Left renal cortex interstitium (tissue), 4 donors: Measurements from ENCODE around the gene FAM20C. TPM values are rescaled to one million over a fixed set of nuclear protein-coding genes. Genes with fewer than 3 reads are reported as not detected.

ENCODE experiments used
- DNase-seq, 4 donors: peaks; one replicate each; pipeline ENCODE4 v3.0.0-alpha.2; 2013; ENCODE audit warnings: low read depth in 4 of 4, low spot score in 2 of 4, missing footprints in 1 of 4
- polyA plus RNA-seq, 4 donors: library from polyadenylated mRNA; unstranded; fragments of 120-200 nt; gene quantifications; one replicate each; pipeline ENCODE4 v1.2.1, GENCODE V29; 2013; ENCODE audit not compliant: insufficient read length in 4 of 4

FAM20C gene
- 10 to 100 TPM; 66.1 to 78.6 (median 69.3) TPM for polyA plus RNA-seq

- peak in 2 of 4 donors; percentile 59 to 62 for DNase-seq
Observed at GRCh38 chr7:191981-192649, at the start of gene FAM20C. TSS of gene FAM20C (plus strand) at chr7:192571. CDS start at chr7:193200, 629 bp downstream.

GRCh38 chr7:143145-143751 lies 49.1 kb upstream of the FAM20C start:
- DNase-seq: no peak

- DNase-seq: no peak
Observed at GRCh38 chr7:143811-144453, 48.4 kb upstream of the FAM20C start.

- DNase-seq: no peak
Observed at GRCh38 chr7:144454-144826, 47.9 kb upstream of the FAM20C start.

- DNase-seq: no peak
Observed at GRCh38 chr7:145863-146262, 46.5 kb upstream of the FAM20C start.

GRCh38 chr7:148543-148931 lies 43.8 kb upstream of the FAM20C start:
- no peak for DNase-seq

- DNase-seq: peak; percentile 95 to 98 (median 96)
Observed at GRCh38 chr7:148932-149790, 43.2 kb upstream of the FAM20C start.

- no peak for DNase-seq
Observed at GRCh38 chr7:149791-150636, 42.4 kb upstream of the FAM20C start.

- no peak for DNase-seq
Observed at GRCh38 chr7:150811-151221, 41.6 kb upstream of the FAM20C start.

GRCh38 chr7:151346-152050 lies 40.9 kb upstream of the FAM20C start:
- DNase-seq: no peak

GRCh38 chr7:152702-153391 lies 39.5 kb upstream of the FAM20C start:
- no peak for DNase-seq

- DNase-seq: no peak
Observed at GRCh38 chr7:153604-154003, 38.8 kb upstream of the FAM20C start.

GRCh38 chr7:154096-154799 lies 38.1 kb upstream of the FAM20C start:
- no peak for DNase-seq

- no peak for DNase-seq
Observed at GRCh38 chr7:155469-155900, 36.9 kb upstream of the FAM20C start.

- DNase-seq: no peak
Observed at GRCh38 chr7:156111-157007, 36.0 kb upstream of the FAM20C start.

GRCh38 chr7:157008-157310 lies 35.4 kb upstream of the FAM20C start:
- no peak for DNase-seq
